Fibroblast of skin of right biceps (primary cell): ENCODE measurements around the gene CEP120.
"Not testable (repeated sequence)": the region's sequence is repeated elsewhere in the genome, so short reads cannot be mapped to it uniquely, and the experiment has no call there.

Source experiments
- DNase-seq: peaks from one replicate; pipeline ENCODE4 v3.0.0-alpha.2; 2013

The CEP120 gene

DNA sequence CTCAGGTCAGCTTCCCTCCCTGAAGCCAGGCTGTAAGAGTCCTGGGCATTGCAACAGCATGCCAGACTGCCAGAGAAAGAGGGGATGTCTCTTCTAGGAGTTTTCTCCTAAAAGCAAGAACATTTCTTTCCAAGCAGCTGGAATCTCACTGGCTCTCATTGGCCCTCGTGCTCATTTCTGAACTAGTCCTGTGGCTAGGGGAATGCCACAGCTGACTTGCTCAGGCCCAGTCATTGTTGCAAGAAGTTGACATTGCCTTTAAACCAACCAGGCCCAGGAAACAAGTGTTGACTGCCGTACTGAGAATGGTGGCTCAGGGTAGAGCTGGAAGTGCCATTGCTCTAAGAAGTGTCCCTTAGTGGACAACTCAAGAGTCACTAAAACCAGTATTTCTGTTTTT is 15.0 kb upstream of the CEP120 start:
- DNase-seq = no peak

DNA sequence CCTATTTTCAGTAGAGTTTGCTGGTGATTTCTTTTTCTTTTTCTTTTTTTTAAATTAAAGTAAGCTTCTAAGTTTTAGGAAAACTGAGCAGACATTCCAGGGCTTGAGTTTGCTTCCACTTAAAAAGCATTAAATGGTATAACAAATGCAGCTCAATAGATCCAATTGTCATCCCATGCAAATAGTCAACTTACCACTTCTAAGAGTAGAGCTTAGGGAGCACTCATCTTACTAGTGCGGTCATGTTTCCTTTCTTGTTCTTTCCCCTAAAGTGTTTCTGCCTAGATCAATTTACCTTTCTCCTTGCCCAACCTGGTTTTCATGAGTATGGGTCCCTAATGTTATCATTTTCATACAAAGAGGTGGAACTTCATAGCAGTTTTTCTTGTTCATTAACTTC is 13.0 kb upstream of the CEP120 start:
- no peak for DNase-seq

DNA sequence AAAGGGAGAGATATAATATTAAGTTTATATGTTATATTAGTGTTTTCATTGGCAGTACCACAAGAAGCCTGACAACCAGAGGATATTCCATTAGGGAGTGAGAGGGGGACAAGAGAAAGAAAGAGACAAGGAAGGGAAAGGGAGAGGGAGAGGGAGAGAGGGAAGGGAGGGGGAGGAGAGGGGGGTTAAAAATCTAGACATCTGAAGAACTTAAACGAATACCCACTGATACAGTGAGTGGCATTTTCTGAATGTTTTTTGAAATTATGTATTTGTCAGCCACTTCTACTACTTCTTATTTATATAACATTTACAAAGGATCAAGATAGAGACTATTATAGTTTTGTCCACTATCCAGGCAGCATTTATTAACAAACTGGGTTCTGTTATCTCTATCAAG is 11.6 kb upstream of the CEP120 start:
- no peak for DNase-seq

DNA sequence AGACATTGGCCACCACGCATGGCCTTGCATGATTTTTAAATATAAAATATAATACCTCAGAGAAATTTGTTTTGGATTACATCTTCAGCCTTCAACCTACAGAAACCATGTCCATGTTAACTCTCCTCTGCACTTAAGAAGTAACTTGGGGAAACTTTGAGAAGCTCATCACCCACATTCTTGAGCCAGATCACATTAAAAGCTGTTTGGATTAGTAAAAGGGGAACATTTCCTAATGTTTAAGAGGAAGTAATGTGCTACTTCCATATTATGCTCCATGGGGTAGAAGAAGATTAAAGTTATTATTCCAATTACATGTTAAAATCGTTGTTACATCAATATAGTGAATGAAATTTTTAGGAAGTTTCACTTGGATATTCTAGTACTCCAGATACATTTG is 10.4 kb upstream of the CEP120 start:
- DNase-seq = no peak

DNA sequence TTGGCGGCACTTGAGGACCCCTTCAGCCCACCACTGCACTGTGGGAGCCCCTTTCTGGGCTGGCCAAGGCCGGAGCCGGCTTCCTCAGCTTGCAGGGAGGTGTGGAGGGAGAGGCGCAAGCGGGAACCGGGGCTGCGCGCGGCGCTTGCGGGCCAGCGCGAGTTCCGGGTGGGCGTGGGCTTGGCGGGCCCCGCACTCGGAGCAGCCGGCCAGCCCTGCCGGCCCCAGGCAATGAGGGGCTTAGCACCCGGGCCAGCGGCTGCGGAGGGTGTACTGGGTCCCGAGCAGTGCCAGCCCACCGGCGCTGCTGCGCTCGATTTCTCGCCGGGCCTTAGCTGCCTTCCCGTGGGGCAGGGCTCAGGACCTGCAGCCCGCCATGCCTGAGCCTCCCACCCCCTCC is 7.2 kb upstream of the CEP120 start:
- not testable (repeated sequence) for DNase-seq

DNA sequence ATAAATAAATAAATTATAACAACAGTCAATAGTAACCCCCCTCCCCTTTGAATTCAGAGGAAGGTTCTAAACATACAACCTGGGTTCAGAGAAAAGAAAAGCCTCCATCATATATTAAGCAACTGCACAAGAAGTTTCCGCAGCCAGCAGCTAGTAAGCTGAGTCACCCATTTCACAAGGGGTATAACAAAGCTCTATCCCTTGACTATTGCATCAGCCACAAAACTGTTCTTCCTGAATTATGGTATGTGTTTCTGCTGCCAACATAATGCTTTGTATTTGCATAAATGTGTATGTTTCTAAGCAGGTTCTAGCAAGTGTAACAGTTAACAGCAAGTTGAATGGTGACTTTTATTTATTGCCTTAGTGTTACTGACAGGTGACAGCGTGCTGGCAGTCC is 6.8 kb upstream of the CEP120 start:
- DNase-seq = peak; percentile 91

DNA sequence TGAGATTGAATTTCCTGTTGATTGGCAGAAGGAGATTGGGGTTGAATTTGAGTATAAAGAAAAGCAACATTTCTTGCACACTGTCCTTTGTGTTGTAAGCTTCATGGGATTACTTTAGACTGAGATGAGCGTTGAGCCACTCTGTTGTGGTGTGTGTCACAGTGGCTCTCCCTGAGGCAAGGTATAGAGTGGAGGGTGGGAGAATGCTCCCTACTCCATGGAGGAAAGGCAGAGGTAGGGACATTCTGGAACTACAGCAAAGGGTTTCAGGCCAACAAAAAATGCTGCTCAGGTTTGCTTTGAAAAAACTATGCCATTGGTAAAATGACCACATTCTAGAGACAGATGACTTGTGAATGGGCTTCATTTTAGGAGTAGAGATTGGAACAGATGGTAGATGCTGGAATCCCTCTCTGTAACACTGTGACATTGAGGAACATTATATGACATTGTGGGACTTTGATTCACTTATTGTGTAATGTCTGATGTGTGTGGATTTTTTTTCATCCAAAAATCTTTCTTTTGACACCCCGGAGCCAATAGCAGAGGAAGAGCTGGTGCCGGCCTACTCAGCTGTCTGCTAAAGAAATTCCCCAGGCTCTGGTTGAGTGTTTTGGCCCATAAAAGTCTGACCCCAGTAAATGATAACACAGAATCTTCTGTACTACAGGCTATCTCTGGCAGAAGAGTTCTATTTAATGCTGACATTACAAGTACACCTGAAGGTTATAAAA is 6.2 kb upstream of the CEP120 start:
- no peak for DNase-seq

DNA sequence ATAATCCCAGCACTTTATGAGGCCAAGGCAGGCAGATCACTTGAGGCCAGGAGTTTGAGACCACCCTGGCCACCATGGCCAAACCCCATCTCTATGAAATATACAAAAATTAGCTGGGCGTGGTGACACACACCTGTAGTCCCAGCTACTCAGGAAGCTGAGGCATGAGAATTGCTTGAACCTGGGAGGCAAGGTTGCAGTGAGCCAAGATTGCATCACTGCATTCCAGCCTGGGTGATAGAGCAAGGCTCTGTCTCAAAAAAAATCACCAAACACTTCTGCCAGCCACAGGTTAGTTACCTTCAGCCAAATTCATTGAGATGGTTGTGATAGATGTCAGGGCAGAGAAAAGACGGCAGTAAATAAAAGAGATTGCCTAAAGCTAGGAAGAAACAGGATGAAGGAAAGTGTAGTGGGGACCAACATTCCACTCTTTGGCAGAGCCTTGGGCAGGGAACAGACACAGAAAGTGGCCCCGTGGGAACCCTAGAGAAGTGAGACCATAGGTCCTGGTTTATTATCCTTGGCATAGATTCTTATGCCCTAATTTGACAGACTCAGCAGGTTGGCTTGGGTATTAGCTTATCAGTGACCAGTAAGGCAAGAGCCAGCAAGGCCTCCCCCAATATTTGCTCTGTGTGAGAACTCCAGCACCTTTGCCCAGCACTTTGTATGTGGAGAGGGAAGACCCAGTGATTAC is 5.5 kb upstream of the CEP120 start:
- no peak for DNase-seq

DNA sequence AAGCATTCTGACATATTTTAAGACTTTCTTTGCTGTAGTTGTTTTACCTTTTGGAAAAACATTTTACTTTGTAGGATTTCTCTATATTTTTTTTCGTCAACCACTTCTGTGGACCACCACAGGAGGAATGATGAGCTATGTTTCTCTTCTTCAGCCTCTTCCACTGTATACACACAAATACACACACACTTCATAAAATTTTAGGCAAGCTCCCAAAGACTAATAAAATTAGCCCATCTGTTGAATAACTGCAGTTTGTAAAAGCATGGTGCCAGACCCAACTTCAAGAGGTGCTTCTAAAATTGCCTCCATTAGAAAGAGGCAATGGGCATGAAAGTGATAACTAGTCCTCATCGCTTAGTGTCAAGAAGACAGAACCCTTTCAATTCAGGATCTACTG is 4.1 kb upstream of the CEP120 start:
- no peak for DNase-seq

DNA sequence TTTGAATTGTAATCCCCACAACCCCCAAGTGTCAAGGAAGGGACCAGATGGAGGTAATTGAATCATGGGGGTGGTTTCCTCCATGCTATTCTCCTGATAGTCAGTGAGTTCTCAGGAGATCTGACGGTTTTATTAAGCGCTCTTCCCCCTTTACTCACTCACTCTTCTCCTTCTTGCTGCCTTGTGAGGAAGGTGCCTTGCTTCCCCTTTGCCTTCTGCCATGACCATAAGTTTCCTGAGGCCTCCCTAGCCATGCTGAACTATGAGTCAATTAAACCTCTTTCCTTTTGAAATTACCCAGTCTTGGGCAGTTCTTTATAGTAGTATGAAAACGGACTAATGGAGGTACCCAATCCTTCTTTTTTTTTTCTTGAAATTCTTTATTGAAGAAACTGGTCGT is 2.2 kb upstream of the CEP120 start:
- no peak for DNase-seq

DNA sequence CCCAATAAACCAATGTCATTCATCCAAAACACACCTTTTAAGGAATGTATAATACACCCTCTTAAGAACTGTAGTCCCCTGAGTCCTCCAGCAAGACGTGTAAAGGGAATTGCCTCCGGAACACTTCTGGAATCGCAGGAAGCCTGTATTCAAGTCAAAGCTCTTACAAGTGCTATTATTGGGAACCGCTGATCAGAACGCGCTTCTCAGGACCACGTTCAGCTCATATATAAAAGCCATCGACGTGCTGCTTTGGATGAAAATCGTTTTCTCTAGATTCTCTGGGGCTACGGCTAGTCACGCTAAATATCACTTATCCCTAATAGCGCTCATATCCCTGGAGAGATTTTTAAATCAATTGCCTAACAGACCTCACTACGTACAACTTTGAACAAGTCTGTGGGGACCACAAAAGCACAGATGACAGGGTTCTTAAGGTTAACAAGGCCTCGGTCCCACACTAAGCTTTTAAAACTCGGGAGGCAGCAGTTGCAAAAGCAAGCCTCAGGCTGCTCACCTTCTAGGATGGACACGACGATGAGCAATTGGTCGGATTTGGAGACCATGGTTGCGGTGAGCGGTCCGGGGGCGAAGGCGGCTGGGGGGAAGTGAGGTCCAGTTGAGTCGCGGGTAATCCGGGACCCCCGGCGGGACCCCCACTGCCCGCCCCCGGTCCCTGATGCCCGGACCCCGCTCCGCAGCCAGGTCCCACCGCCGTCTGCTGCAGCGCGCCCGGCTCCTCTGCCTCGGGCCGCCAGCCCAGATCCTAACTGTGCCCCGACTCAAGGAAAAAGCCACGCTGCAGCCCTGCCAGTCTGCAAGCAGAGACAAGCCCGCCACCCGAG is 548 bp downstream of the CEP120 start:
- peak; percentile 26 for DNase-seq

DNA sequence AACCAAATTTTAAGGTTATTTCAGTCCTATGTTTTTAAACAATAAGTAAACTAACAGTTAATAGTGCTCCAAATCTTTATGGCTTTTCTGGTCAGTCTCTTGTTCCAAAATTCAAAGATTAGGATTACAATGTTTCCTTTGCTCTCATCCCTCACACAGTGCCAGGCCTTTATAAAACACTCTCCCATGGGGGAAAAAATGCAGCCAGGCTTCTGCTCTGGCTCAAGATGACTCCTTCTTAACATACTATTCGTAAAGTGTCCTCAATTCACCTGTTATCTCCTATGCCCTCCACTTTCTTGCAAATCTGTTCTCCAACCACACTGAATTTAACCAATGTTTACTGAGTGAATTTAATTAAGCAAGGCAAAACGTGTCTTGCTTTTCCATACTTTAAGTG is 1.4 kb downstream of the CEP120 start:
- DNase-seq = no peak

DNA sequence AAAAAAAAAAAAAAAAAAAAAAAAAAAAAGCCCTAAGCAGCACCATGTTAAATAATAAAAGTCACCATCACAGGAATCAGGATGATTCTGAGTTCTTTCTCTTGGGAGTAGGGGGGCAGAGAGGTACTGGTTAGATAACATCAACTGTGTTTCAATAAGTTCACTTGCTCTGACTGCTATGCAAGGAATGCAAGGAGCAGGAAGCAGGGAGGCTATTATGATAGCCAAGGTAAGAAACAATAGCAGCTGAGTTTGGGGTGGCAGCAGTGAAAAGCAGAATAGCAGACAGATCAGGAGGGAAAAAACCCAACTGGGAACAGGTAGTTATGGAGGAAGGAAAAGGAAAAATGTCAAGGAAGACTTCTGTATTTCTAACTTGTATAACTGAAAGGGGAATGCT is 8.2 kb downstream of the CEP120 start:
- no peak for DNase-seq

DNA sequence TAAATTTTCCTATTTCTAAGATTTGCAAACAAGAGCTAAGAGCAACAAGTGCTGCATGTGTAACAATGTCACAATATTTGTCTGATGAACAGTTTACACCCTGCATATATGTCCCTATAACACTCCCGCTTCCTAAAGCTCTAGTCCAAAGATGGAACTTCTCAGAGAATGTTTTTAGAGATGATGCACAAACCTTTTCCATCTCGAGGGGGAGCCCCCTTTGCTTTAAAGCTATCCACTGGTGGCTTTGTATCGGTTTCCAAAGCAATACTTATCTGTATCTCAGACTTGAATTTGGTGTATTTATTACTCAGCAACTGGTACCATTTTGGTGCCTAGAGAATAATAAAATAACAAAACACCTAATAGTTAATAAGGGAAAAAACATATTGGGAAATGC is 11.0 kb downstream of the CEP120 start:
- no peak for DNase-seq

DNA sequence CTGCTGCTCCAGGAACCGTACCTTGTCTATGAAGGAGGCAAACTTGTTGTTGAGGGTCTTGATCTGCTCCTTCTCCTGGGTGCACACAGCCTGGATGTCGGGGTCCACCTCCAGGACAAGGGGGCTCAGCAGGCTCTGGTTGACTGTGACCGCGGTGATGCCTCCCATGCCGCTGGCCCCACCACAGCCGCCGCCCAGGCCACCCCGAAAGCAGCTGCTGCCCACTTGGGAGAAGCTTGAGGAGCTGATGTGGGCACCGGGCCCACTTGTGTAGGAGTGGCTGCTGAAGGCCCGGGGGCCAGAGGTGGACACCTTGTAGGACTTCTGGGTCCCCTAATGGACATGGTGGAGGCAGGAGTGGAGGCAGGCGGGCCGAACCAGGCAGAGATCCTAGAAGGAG is 21.2 kb downstream of the CEP120 start:
- DNase-seq = not testable (repeated sequence)

DNA sequence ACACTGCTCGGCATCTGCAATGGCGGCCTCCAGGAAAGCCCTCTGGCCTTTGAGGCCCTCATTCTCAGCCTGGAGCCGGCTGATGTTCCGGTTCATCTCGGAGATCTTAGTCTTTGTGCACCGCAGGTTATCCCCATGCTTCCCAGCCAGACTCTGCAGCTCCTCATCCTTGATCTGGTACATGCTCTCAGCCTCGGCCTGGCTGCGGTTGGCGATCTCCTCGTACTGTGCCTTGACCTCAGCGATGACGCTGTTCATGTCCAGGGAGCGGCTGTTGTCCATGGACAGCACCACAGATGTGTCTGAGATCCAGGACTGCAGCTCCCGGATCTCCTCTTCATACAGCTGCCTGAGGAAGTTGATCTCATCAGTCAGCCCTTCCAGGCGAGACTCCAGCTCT is 21.9 kb downstream of the CEP120 start:
- no peak for DNase-seq

DNA sequence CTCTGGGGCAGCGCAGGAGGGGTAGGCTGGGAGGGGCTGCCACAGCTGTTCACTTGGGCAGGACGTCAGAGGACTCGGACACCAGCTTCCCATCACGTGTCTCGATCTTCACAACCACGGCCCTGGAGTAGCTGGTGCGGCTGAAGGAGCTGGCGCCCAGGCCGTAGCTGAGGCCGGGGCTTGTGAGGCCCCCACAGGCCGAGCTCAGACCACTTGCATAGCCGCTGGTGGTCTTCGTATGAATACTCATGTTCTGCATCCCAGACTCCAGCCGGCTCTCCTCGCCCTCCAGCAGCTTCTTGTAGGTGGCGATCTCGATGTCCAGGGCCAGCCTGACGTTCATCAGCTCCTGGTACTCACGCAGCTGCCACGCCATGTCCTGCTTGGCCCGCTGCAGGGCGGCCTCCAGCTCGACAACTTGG is 22.3 kb downstream of the CEP120 start:
- not testable (repeated sequence) for DNase-seq

DNA sequence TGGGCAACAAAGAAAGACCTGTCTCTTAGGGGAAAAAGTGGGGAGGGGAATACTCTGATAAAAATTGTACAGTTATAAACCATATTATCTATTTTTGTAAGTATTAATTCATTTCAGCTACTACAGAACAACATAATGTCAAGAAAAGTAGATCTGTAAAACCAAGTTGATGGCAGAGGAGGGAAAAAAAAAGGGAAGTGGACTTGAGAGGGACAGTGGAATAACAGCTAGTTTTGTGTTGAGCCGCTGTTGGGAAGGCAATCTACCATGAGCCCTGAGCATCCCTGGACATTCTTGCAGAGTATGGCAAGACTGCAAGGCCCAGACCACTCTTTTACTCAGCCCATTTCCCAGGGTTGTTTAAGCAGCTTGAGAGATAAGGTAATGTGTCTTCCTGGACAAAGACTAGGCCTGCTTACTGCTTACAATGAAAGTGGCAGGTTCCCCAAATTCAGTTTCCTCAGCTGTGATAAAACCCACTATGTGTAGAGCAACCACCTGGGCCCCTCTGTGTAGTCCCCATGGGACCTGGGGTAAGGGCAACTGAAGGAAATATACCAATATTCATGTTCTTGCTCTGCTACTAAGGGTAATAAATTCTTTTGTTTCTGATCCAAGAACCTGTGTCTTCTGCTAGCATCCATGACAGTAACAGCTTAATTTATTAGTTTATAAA is 25.0 kb downstream of the CEP120 start:
- no peak for DNase-seq

DNA sequence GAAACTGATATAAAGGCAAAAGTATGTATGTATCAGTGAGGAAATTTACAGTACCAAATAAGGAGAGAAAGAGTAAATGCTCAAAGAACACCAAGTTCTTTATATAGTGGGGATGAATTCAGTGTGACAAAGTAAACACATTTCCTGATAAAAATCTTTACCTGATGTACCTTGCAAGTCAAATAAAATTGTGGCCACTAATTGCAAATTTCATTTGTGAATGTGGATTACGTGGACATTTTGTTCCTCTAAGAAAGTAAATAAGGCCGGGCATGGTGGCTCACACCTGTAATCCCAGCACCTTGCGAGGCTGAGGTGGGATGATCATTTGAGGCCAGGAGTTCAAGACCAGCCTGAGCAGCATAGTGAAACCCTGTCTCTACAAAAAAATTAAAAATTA is 25.7 kb downstream of the CEP120 start:
- DNase-seq = no peak

DNA sequence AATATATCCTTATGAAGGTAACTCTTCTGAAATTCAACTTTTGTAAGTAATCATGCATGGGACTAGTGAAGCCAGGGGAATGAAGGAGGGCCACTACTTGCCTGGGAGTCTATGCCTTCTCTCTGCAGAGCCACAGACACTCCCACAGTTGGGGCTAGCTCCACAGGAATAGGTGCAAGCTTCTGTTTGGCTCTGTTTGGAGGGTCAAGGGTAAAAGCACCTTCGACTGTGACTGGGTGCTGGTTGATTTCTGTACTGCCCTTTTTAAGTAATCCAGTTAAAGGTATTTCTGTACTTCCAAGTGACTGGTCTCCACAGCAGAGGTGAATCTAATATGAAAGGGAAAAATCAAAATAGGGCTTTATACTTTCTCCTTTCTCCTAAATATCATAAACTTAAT is 32.2 kb downstream of the CEP120 start:
- no peak for DNase-seq

DNA sequence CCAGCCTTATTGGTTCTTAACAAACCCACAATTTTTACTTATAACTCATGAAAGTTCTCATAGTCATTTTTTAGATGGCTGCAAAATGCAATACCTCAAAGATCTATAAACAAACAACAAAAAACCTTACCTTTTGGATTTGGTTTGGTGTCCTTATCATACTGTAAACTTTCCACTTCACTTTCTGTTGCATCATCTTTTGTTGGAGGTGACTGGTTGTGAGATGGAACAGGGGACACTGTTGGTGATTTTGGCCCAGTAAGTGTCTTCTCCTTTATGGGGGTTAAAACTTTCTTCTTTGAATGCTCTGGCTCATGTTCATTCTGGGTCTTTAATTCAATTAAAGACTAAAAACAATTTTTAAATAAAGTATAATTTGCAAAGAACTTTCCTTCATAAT is 33.4 kb downstream of the CEP120 start:
- no peak for DNase-seq

DNA sequence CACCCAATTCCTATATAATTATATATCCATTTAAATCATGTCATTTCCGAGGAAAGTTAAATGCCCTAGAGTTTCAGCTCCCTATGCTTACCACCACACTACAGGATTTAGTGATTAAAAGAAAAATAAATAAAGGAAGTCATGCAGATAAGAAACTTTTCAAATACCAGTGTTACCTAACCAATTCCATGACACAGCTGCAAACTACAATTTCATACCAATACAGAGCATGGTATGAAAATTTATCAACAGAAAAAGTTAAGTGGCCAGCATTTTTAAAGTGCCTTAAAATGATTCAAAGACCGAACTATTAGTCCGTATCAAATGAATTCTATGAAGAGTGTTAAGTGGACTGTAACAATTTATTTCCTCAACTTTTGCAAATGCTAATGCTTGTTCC is 35.9 kb downstream of the CEP120 start:
- no peak for DNase-seq

DNA sequence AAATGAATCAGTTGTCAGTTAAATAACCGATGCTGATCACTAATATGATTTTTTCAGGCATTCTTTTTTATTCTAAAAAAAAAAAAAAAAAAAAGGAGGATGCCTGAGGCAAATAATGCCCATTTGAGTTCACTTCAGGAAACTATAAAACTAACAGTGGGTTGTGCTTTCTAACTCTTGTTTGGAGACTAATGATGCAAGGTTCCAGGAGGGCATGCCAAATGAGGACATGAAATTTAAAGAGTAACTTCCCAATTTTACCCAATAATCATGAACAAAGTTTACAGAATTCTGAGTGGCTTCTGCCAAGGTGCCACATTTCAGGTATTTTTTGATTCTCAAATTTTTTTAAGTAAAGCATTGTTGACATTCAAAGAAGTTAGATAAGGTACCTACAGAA is 41.0 kb downstream of the CEP120 start:
- no peak for DNase-seq
